Osteocyte (in vitro differentiated cells): ENCODE measurements around the gene BEAN1. TPM values are rescaled to one million over a fixed set of nuclear protein-coding genes. Genes with fewer than 3 reads are reported as not detected.
"Not testable (repeated sequence)": the region's sequence is repeated elsewhere in the genome, so short reads cannot be mapped to it uniquely, and the experiment has no call there.

Experiments
- DNase-seq: peaks from one replicate; pipeline ENCODE4 v3.0.0; 2021; ENCODE audit warnings: mixed read lengths; ENCODE audit not compliant: unreplicated experiment; ENCODE audit errors: extremely low spot score
- H3K27ac Mint-ChIP-seq: one replicate; pipeline ENCODE4 v1.8.0; 2021; ENCODE audit warnings: mild to moderate bottlenecking, mixed read lengths; ENCODE audit not compliant: unreplicated experiment
- H3K27me3 Mint-ChIP-seq: one replicate; pipeline ENCODE4 v1.8.0; 2021; ENCODE audit warnings: mixed read lengths; ENCODE audit not compliant: unreplicated experiment
- H3K36me3 Mint-ChIP-seq: one replicate; pipeline ENCODE4 v1.8.0; 2021; ENCODE audit warnings: mixed read lengths; ENCODE audit not compliant: unreplicated experiment
- H3K4me1 Mint-ChIP-seq: one replicate; pipeline ENCODE4 v1.8.0; 2021; ENCODE audit warnings: mixed read lengths; ENCODE audit not compliant: unreplicated experiment
- H3K4me3 Mint-ChIP-seq: one replicate; pipeline ENCODE4 v1.8.0; 2021; ENCODE audit warnings: mild to moderate bottlenecking, moderate library complexity, mixed read lengths; ENCODE audit not compliant: unreplicated experiment
- H3K9me3 Mint-ChIP-seq: one replicate; pipeline ENCODE4 v1.8.0; 2021; ENCODE audit warnings: mixed read lengths; ENCODE audit not compliant: unreplicated experiment
- total RNA-seq: library from RNA; stranded (reverse); gene quantifications from 2 replicates; pipeline ENCODE4 v1.2.1, GENCODE V29; 2021
- TF ChIP-seq, protein P1 (sequence below): fragments of 200-600 bp; sonication (generic); IDR thresholded peaks from 2 replicates; pipeline ENCODE4 v1.5.0; 2021; ENCODE audit warnings: antibody characterized with exemption, mild to moderate bottlenecking, moderate library complexity

The BEAN1 gene
- total RNA-seq, 1 donor from 2014 or later, result 0.97 TPM

DNA sequence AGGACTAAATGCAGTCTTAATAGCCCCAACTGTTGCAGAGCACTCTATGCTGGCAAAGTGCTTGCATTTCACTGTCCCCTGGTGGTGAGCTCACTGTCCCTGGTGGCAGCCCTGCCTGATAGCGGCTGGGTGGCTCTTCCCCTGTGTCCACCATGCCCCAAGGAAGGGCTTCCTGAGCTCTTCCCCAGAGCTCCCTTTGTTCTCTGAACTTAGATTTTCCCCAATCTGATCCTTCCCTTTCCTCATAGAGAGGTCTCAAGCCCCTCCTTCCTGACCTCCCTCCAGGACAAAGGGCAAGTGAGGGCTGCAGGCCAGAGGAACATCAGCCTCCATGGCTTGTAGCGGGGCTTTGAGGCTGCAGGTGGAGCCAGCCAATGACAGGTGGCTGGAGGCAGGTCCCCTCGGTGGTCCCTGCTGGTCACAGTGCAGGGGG is 17.0 kb downstream of the BEAN1 start:
- DNase-seq, result no peak
- Mint-ChIP-seq H3K4me3 (no peak overlapping the region), H3K36me3 (no peaks in the 10 kb centered on the region), H3K4me1 (no peaks in the 10 kb centered on the region), H3K27me3 (peaks cover 56% of the 10 kb centered on the region), H3K27ac (no peak overlapping the region), H3K9me3 (no peaks in the 10 kb centered on the region)
- TF ChIP-seq, protein P1, sequence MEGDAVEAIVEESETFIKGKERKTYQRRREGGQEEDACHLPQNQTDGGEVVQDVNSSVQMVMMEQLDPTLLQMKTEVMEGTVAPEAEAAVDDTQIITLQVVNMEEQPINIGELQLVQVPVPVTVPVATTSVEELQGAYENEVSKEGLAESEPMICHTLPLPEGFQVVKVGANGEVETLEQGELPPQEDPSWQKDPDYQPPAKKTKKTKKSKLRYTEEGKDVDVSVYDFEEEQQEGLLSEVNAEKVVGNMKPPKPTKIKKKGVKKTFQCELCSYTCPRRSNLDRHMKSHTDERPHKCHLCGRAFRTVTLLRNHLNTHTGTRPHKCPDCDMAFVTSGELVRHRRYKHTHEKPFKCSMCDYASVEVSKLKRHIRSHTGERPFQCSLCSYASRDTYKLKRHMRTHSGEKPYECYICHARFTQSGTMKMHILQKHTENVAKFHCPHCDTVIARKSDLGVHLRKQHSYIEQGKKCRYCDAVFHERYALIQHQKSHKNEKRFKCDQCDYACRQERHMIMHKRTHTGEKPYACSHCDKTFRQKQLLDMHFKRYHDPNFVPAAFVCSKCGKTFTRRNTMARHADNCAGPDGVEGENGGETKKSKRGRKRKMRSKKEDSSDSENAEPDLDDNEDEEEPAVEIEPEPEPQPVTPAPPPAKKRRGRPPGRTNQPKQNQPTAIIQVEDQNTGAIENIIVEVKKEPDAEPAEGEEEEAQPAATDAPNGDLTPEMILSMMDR, result no peak

DNA sequence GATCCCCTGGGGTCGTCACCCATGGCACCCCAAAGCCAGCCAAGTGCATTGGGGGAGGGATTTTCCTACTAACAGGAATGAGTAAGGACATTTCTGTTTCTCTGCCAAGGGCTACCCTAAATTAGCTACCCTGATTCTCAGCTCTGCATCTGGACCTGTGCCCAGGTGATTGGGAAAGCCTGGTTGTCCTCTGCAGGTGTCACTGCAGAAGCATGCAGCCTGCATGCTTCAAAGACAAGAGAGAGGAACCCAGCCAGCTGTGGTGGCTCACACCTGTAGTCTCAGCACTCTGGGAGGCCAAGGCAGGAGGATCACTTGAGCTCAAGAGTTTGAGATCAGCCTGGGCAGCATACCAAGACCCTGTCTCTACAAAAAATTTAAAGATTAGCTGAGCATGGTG is 19.6 kb downstream of the BEAN1 start:
- TF ChIP-seq, protein P1, result no peak
- Mint-ChIP-seq H3K27me3 (peaks cover 37% of the 10 kb centered on the region), H3K27ac (no peak overlapping the region), H3K4me3 (no peak overlapping the region), H3K9me3 (no peaks in the 10 kb centered on the region), H3K4me1 (no peaks in the 10 kb centered on the region), H3K36me3 (no peaks in the 10 kb centered on the region)
- DNase-seq, result no peak

DNA sequence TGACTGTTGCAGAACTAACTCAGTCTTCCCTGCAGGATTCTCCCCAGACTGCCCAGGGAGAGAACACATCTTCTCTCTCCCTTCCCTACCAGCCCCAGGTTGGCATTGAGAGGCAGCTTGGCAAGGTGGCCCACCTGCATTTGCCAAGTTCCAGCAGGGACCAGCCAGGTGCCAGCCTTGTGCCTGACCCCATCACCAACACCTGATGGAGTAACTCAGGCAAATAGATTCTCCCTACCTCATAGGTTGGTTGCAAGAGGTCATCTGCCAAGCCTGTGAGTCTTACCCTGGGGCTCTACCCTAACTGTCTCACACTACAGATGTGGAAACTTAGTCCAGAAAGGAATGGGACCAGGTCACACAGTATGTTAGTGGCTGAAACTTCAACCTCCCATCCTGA is 20.4 kb downstream of the BEAN1 start:
- TF ChIP-seq, protein P1, result no peak
- DNase-seq, result no peak
- H3K27ac Mint-ChIP-seq, result no peak overlapping the region
- H3K4me1 Mint-ChIP-seq, result no peaks in the 10 kb centered on the region
- peaks cover 37% of the 10 kb centered on the region for H3K27me3 Mint-ChIP-seq
- H3K4me3 Mint-ChIP-seq, result no peak overlapping the region
- H3K36me3 Mint-ChIP-seq, result no peaks in the 10 kb centered on the region
- H3K9me3 Mint-ChIP-seq, result no peaks in the 10 kb centered on the region

DNA sequence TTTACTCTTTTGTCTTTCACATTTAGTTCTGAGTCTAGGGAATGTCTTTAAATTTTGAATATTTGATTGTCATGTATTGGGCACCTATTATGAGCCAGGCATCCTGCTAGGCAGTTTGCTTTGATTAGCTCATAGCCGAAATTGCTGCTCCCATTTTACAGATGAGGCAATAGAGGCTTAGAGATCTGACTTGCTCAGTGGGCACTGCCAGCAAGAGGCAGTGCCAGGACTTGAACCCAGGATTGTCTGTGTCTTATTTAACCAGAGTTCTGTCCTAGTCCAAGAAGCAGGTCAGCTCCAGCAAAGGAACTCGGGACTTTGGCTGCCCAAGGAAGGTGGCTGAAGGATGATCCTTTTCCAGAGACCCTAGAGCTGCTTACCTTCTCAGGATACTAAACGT is 24.5 kb downstream of the BEAN1 start:
- TF ChIP-seq, protein P1, result no peak
- H3K9me3 Mint-ChIP-seq, result no peaks in the 10 kb centered on the region
- H3K27me3 Mint-ChIP-seq, result peaks cover 22% of the 10 kb centered on the region
- H3K4me3 Mint-ChIP-seq, result no peak overlapping the region
- no peaks in the 10 kb centered on the region for H3K36me3 Mint-ChIP-seq
- H3K27ac Mint-ChIP-seq, result no peak overlapping the region
- H3K4me1 Mint-ChIP-seq, result no peaks in the 10 kb centered on the region
- no peak for DNase-seq

DNA sequence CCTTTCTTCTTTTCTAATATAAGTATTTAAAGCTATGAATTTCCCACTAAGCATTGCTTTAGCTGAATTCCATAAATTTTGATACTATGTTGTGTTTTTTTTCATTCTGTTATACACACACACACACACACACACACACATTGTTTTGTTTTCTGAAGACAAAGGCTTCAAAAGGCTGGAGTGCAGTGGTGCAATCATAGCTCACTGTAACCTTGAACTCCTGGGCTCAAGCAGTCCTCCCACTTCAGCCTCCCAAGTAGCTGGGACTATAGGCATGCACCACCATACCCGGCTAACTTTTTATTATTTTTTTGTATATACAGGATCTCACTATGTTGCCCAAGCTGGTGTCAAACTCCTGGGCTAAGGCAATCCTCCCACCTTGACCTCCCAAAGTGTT is 26.1 kb downstream of the BEAN1 start:
- not testable (repeated sequence) for H3K4me3 Mint-ChIP-seq, H3K27ac Mint-ChIP-seq, H3K36me3 Mint-ChIP-seq, DNase-seq, H3K9me3 Mint-ChIP-seq, H3K4me1 Mint-ChIP-seq
- peaks cover 17% of the 10 kb centered on the region for H3K27me3 Mint-ChIP-seq

DNA sequence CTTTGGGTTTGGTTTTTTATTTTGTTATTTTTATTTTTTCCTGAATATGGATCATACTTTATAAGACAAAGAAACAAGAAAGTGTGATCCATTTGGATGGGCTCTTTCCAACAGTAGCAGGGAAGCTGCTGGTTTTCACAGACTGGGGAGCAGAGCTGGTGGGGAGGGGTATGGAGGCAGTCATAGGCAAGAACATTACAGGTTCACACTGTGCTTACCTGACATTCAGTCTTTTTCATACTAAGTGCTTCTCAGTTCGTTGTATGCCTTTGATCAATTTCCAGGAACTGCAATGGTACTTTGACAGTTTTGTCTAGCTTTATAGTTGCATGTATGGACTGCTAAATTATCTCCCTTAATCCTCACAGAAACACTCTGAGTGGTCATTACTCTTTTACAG is 27.7 kb downstream of the BEAN1 start:
- peaks cover 24% of the 10 kb centered on the region for H3K27me3 Mint-ChIP-seq
- no peaks in the 10 kb centered on the region for H3K9me3 Mint-ChIP-seq
- no peaks in the 10 kb centered on the region for H3K4me1 Mint-ChIP-seq
- TF ChIP-seq, protein P1, result no peak
- no peak for DNase-seq
- no peak overlapping the region for H3K27ac Mint-ChIP-seq
- H3K4me3 Mint-ChIP-seq, result no peak overlapping the region
- no peaks in the 10 kb centered on the region for H3K36me3 Mint-ChIP-seq
